K562 (cell line): ENCODE results near the gene ATP9B. TPM values are rescaled to one million over a fixed set of nuclear protein-coding genes. Genes with fewer than 3 reads are reported as not detected.

Source experiments
- ATAC-seq: fragments of 200-7000 bp; cut with Tn5 transposase; 3 replicates; pipeline ENCODE4 v1.9.1; 2020; ENCODE audit warnings: moderate library complexity
- BruUV-seq: library from RNA; stranded (reverse); fragments of 400-500 nt; replicated peaks from 2 replicates; lab custom pipeline; 2021; lab: Mats Ljungman, UMichigan
- CTCF ChIA-PET: fragments of 300-600 bp; formaldehyde crosslinking; extraction: SDS; loops from one replicate; lab custom pipeline; 2021; ENCODE audit warnings: low intra/inter-chr PET ratio; lab: Yijun Ruan, JAX
- POLR2A ChIA-PET: fragments of 300-600, 350-650 bp; sonication (Branson Sonifier 250); formaldehyde crosslinking; extraction: SDS; loops from one replicate; lab custom pipeline; 2021; ENCODE audit warnings: antibody characterized with exemption, inconsistent platforms; lab: Yijun Ruan, JAX
- DNase-seq, 4 experiments: peaks; one replicate each; pipeline versions ENCODE4 v3.0.0 to v3.0.0-alpha.2; 2011 to 2018; ENCODE audit warnings: low spot score in 3 of 4, mixed read lengths in 3 of 4; ENCODE audit errors: extremely low read depth in 1 of 4
- FAIRE-seq: peaks from 2 replicates; lab custom pipeline; 2011; peaks lifted over from hg19 to GRCh38; lab: Jason Lieb, UNC
- H2AFZ ChIP-seq: 2 replicates; pipeline ENCODE4 v1.6.0; 2011; ENCODE audit warnings: low read depth, low read length, control low read depth, inconsistent platforms
- H3K27ac ChIP-seq: fragments of 200-600 bp; 3 replicates; pipeline ENCODE4 v1.8.0; 2011; ENCODE audit warnings: low read depth, mild to moderate bottlenecking, control low read depth, inconsistent platforms, low read length, moderate library complexity, mixed read lengths; ENCODE audit errors: extremely low read depth
- H3K27me3 ChIP-seq, 2 experiments: fragments of 300-600 bp in 1 of 2; 2 replicates in 1 of 2; 3 replicates in 1 of 2; pipeline versions ENCODE4 v1.6.0 to v1.8.0; 2011; ENCODE audit warnings: inconsistent platforms in 2 of 2, low read length in 2 of 2, mild to moderate bottlenecking in 1 of 2, mixed read lengths in 1 of 2, moderate library complexity in 1 of 2; ENCODE audit not compliant: control insufficient read depth in 2 of 2, insufficient read depth in 2 of 2
- H3K36me3 ChIP-seq: fragments of 300-600 bp; 3 replicates; pipeline ENCODE4 v1.8.0; 2011; ENCODE audit warnings: mild to moderate bottlenecking, low read length, inconsistent platforms; ENCODE audit not compliant: control insufficient read depth, insufficient read depth
- H3K4me1 ChIP-seq, 2 experiments: fragments of 200-600 bp in 1 of 2; replicated peaks in 1 of 2; 2 replicates in 1 of 2; 3 replicates in 1 of 2; pipeline versions ENCODE4 v1.5.1 to v1.8.0; 2011; ENCODE audit warnings: inconsistent platforms in 2 of 2, low read length in 2 of 2, mild to moderate bottlenecking in 1 of 2, mixed read lengths in 1 of 2, moderate library complexity in 1 of 2; ENCODE audit not compliant: control insufficient read depth in 2 of 2, insufficient read depth in 2 of 2
- H3K4me2 ChIP-seq: 2 replicates; pipeline ENCODE4 v1.6.1; 2011; ENCODE audit warnings: low read length, control low read depth, inconsistent platforms, mixed read lengths; ENCODE audit not compliant: insufficient read depth
- H3K4me3 ChIP-seq: fragments of 200-600 bp; sonication (generic), shearing (Covaris generic); 2 replicates; pipeline ENCODE4 v1.5.1; 2016; ENCODE audit warnings: control low read depth, inconsistent platforms
- H3K79me2 ChIP-seq: fragments of 200-600 bp; 3 replicates; pipeline ENCODE4 v1.8.0; 2011; ENCODE audit warnings: low read length, inconsistent platforms; ENCODE audit not compliant: control insufficient read depth, insufficient read depth
- H3K9ac ChIP-seq, 2 experiments: 2 replicates each; pipeline versions ENCODE4 v1.6.0 to v1.6.1; 2011; ENCODE audit warnings: low read depth in 2 of 2, low read length in 2 of 2, control low read depth in 1 of 2, inconsistent platforms in 1 of 2, mild to moderate bottlenecking in 1 of 2, mixed read lengths in 1 of 2; ENCODE audit not compliant: insufficient read depth in 1 of 2
- H3K9me1 ChIP-seq: one replicate; pipeline ENCODE4 v1.6.0; 2011; ENCODE audit warnings: inconsistent platforms, mild to moderate bottlenecking, low read length, moderate library complexity; ENCODE audit not compliant: control insufficient read depth, insufficient read depth
- H3K9me3 ChIP-seq: replicated peaks from 2 replicates; pipeline ENCODE4 v1.5.1; 2011; ENCODE audit warnings: low read depth, low read length, inconsistent platforms; ENCODE audit not compliant: control insufficient read depth, insufficient read depth
- H4K20me1 ChIP-seq: replicated peaks from 2 replicates; pipeline ENCODE4 v1.6.1; 2011; ENCODE audit warnings: low read length, inconsistent platforms, mixed read lengths; ENCODE audit not compliant: control insufficient read depth, insufficient read depth
- ATF1 ChIP-seq, 2 experiments: fragments of 450-650 bp in 1 of 2; IDR thresholded peaks; 2 replicates each; pipeline ENCODE4 v1.6.1; 2016; ENCODE audit warnings: missing compliant biosample characterization in 1 of 2, missing genetic modification characterization in 1 of 2
- BMI1 ChIP-seq: fragments of 150-350 bp; IDR thresholded peaks from 2 replicates; pipeline ENCODE4 v1.6.1; 2014; ENCODE audit warnings: low read length
- CBFA2T3 ChIP-seq: fragments of 450-650 bp; IDR thresholded peaks from 2 replicates; pipeline ENCODE4 v1.6.1; 2017
- E2F6 ChIP-seq, 2 experiments: IDR thresholded peaks; 2 replicates each; pipeline ENCODE4 v1.6.1; 2011; ENCODE audit warnings: borderline replicate concordance in 1 of 2, control low read depth in 1 of 2, low read depth in 1 of 2, low read length in 1 of 2, mild to moderate bottlenecking in 1 of 2, mixed read lengths in 1 of 2, moderate library complexity in 1 of 2; ENCODE audit not compliant: insufficient read depth in 1 of 2, insufficient read length in 1 of 2, poor library complexity in 1 of 2, severe bottlenecking in 1 of 2; ENCODE audit errors: extremely low read depth in 1 of 2
- HDAC2 ChIP-seq: fragments of 450-650 bp; IDR thresholded peaks from 2 replicates; pipeline ENCODE4 v1.6.1; 2016; ENCODE audit warnings: mild to moderate bottlenecking
- HOXB6 ChIP-seq: fragments of 250-450 bp; sonication (Bioruptor Pico); IDR thresholded peaks from 2 replicates; pipeline ENCODE4 v1.5.1; 2022; ENCODE audit warnings: mild to moderate bottlenecking, borderline replicate concordance
- MCM2 ChIP-seq: fragments of 450-650 bp; IDR thresholded peaks from 2 replicates; pipeline ENCODE4 v1.6.1; 2017; ENCODE audit warnings: low read depth, mild to moderate bottlenecking
- POLR2B ChIP-seq: fragments of 450-650 bp; IDR thresholded peaks from 2 replicates; pipeline ENCODE4 v1.6.1; 2018; ENCODE audit warnings: low read depth; ENCODE audit not compliant: partially characterized antibody
- PREB ChIP-seq: sonication (generic); formaldehyde crosslinking; IDR thresholded peaks from 2 replicates; pipeline ENCODE4 v1.8.1; 2023; ENCODE audit warnings: mild to moderate bottlenecking, missing genetic modification reagents
- RAD21 ChIP-seq, 2 experiments: fragments of 250-450 bp in 1 of 2; fragments of 450-650 bp in 1 of 2; sonication (Bioruptor Pico) in 1 of 2; formaldehyde crosslinking in 1 of 2; IDR thresholded peaks in 1 of 2; conservative IDR thresholded peaks in 1 of 2; 2 replicates each; pipeline versions ENCODE4 v1.4.0 to v1.8.0; 2020 to 2022; ENCODE audit warnings: mild to moderate bottlenecking in 2 of 2, moderate library complexity in 1 of 2
- RBFOX2 ChIP-seq: fragments of 200-400 bp; formaldehyde crosslinking; IDR thresholded peaks from 2 replicates; pipeline ENCODE4 v1.6.1; 2017; ENCODE audit warnings: low read depth, mild to moderate bottlenecking, low read length, moderate library complexity
- SPI1 ChIP-seq: IDR thresholded peaks from 2 replicates; pipeline ENCODE4 v1.6.1; 2011; ENCODE audit warnings: low read depth, low read length, control low read depth, borderline replicate concordance
- VEZF1 ChIP-seq: fragments of 200-800 bp; sonication (Bioruptor generic); IDR thresholded peaks from 2 replicates; pipeline ENCODE4 v1.6.1; 2017; ENCODE audit warnings: missing genetic modification characterization, missing compliant biosample characterization
- WGBS: fragments of 100-300 bp; shearing (Covaris generic); methylation state at CpG from one replicate; pipeline ENCODE4 v1.1.6; 2016; ENCODE audit warnings: low coverage, mixed read lengths; ENCODE audit not compliant: insufficient coverage; ENCODE audit errors: missing lambda C conversion rate; 5-methylcytosine and 5-hydroxymethylcytosine counted together
- in situ Hi-C: fragments of 300-500 bp; cut with MboI; formaldehyde crosslinking; loops from 4 replicates; pipeline ENCODE4 v1.15.0; 2018; ENCODE audit warnings: inconsistent platforms, mixed read lengths
- intact Hi-C: fragments of 100-400 bp; cut with micrococcal nuclease; formaldehyde crosslinking; loops from 2 replicates; pipeline ENCODE4 v1.14.2; 2022
- polyA plus RNA-seq, 8 experiments: library from polyadenylated mRNA; depleted of rRNA in 4 of 8; stranded (reverse) in 5 of 8; unstranded in 3 of 8; fragments of >200 nt; fragmentation: Nextera tagmentation in 2 of 8; fragmentation: Illumina TruSeq in 1 of 8; extraction: Ambion mirVana in 2 of 8; extraction: Trizol in 1 of 8; gene quantifications; 2 replicates each; pipeline versions ENCODE4 v1.2.1 to v1.2.3, GENCODE V29; 2011 to 2014; ENCODE audit warnings: inconsistent platforms in 1 of 8, missing spikeins in 1 of 8
- total RNA-seq, 7 experiments: library from RNA; depleted of rRNA in 6 of 7; stranded (reverse); fragments of >200 nt in 6 of 7; fragmentation: Illumina TruSeq in 2 of 7; extraction: Trizol in 2 of 7; gene quantifications; 2 replicates each; pipeline versions ENCODE4 v1.2.1 to v1.2.3, GENCODE V29; 2011 to 2021; ENCODE audit warnings: low replicate concordance in 1 of 7

The ATP9B gene
- total and polyA plus RNA-seq, 9 of the 15 experiments (the other 6 are each of a cell fraction or from before 2014, with no cell fraction given), result 0.66 to 13.2 (median 7.9) TPM

GRCh38 chr18:79400591-79401381, 331.6 kb downstream of the ATP9B start:
- TF ChIP-seq CBFA2T3 (no peak), E2F6 (IDR thresholded peaks at IDR 0.05; ENCODE audit: borderline replicate concordance in 1 of 2, extremely low read depth in 1 of 2, insufficient read depth in 1 of 2, insufficient read length in 1 of 2, low read depth in 1 of 2, low read length in 1 of 2, poor library complexity in 1 of 2, severe bottlenecking in 1 of 2) (no peak), PREB (no peak), VEZF1 (CRISPR knock-in tag) (peak; percentile 51; the same call in 1 of the 2 replicates), ATF1 (CRISPR knock-in tag; IDR thresholded peaks at IDR 0.05) (no peak), ATF1 (tag; IDR thresholded peaks at IDR 0.05) (no peak), HOXB6 (CRISPR knock-in tag) (no peak), SPI1 (no peak), HDAC2 (no peak), RBFOX2 (peak; percentile 12; the same call in 1 of the 2 replicates), RAD21 (CRISPR knock-in tag; conservative IDR thresholded peaks at IDR 0.05 in 1 of 2, IDR thresholded peaks at IDR 0.05 in 1 of 2) (no peak), BMI1 (no peak), POLR2B (no peak), MCM2 (no peak)
- TF ChIP-seq, all 486 proteins: peak for 2
- 72% methylated on average over 15 of the region's 58 CpGs for WGBS

More at GRCh38 chr18:79400591-79401381, 331.6 kb downstream of the ATP9B start:
- H3K4me1 ChIP-seq, result peaks cover 8 to 78% of the 10 kb centered on the region in 2 experiments; a peak in 4 of 5 replicates
- intact Hi-C loops (no loop called here), in situ Hi-C loops (no loop called here)
- peak in 3 of 4 experiments; percentile 52 to 74 (median 70) for DNase-seq
- H3K9me1 ChIP-seq, result peaks cover 6% of the 10 kb centered on the region
- H3K9me3 ChIP-seq, result no peaks in the 10 kb centered on the region
- ChIA-PET POLR2A (no interaction called here), CTCF (no interaction called here)
- ATAC-seq, result peak; percentile 3; the same call in 1 of the 3 replicates
- H3K79me2 ChIP-seq, result peaks cover 28% of the 10 kb centered on the region
- peak overlapping the region; percentile 59 for H3K4me3 ChIP-seq
- no peak overlapping the region for H2AFZ ChIP-seq
- no TSS peak for BruUV-seq
- no peaks in the 10 kb centered on the region for H3K36me3 ChIP-seq
- peaks cover 23% of the 10 kb centered on the region for H4K20me1 ChIP-seq
- H3K9ac ChIP-seq, result peak overlapping the region; percentile 46 to 89; a peak in 3 of 4 replicates
- no peaks in the 10 kb centered on the region for H3K27me3 ChIP-seq
- H3K4me2 ChIP-seq, result no peak overlapping the region; the same call in 1 of the 2 replicates
- H3K27ac ChIP-seq, result peak overlapping the region; percentile 72; the same call in 1 of the 3 replicates
- FAIRE-seq, result no peak
